Hepatocyte (in vitro differentiated cells): ENCODE measurements around the gene RASAL2.

Experiments
- EZH2 ChIP-seq: fragments of 200-600 bp; sonication (generic); IDR thresholded peaks from 2 replicates; pipeline ENCODE4 v1.6.1; 2016; ENCODE audit warnings: antibody characterized with exemption, mild to moderate bottlenecking, borderline replicate concordance
- TF ChIP-seq, protein P1 (sequence below): fragments of 200-600 bp; sonication (generic); IDR thresholded peaks from 2 replicates; pipeline ENCODE4 v1.5.1; 2016; ENCODE audit warnings: antibody characterized with exemption, mild to moderate bottlenecking; ENCODE audit not compliant: poor library complexity

DNA sequence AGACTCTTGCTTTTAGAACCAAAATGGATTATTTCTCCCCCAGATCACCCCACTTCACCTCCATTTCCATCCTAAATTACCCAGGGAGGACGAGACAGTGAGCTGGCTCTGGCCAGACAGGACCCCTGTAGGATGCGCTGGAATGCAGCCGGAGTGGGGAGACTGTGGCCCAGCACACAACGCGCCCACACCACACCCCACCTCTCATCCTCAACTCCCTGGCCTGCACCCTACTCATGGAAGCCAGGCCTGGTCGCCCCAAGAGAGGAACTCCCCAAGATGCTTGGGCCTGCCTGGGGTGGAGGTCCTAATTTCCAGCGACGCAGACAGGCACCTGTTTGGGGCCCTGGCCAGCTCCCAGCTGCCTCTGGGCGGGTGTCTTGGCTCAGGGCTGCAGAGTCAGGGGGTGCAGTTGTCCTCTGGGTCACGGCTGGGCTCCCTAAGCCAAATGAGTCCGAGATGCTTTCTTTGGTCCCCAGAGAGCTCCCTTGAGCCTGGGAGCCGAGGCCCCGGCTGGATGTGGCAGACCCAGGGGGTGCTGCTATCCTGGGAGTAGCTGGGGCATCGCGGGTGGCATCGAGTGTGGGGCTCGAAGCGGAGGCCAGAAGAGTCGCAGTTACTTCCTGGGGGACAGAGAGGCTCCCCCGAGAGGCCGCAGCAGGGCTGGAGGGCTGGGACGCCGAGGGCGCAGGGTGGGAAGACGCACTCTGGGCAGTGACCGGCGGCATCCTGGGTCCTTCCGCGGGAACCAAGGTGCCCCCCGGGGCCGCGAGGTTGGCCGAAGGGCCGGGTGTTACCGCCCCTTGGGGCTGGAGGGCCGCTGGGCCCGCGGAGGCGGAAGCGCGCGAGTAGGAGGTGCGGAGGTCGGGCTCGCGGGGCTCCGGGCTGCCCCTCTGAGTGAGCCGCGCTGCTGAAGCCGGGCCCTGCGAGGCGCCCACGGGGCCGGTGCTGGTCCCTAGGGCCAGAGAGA is 392.5 kb downstream of the RASAL2 start:
- TF ChIP-seq, protein P1, sequence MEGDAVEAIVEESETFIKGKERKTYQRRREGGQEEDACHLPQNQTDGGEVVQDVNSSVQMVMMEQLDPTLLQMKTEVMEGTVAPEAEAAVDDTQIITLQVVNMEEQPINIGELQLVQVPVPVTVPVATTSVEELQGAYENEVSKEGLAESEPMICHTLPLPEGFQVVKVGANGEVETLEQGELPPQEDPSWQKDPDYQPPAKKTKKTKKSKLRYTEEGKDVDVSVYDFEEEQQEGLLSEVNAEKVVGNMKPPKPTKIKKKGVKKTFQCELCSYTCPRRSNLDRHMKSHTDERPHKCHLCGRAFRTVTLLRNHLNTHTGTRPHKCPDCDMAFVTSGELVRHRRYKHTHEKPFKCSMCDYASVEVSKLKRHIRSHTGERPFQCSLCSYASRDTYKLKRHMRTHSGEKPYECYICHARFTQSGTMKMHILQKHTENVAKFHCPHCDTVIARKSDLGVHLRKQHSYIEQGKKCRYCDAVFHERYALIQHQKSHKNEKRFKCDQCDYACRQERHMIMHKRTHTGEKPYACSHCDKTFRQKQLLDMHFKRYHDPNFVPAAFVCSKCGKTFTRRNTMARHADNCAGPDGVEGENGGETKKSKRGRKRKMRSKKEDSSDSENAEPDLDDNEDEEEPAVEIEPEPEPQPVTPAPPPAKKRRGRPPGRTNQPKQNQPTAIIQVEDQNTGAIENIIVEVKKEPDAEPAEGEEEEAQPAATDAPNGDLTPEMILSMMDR: no peak
- TF ChIP-seq EZH2: no peak
